K562 (cell line): ENCODE data around the gene CELSR1. TPM values are rescaled to one million over a fixed set of nuclear protein-coding genes. Genes with fewer than 3 reads are reported as not detected.

Experiments
- ATAC-seq: fragments of 200-7000 bp; cut with Tn5 transposase; 3 replicates; pipeline ENCODE4 v1.9.1; 2020; ENCODE audit warnings: moderate library complexity
- BruUV-seq: library from RNA; stranded (reverse); fragments of 400-500 nt; replicated peaks from 2 replicates; lab custom pipeline; 2021; lab: Mats Ljungman, UMichigan
- CTCF ChIA-PET: fragments of 300-600 bp; formaldehyde crosslinking; extraction: SDS; loops from one replicate; lab custom pipeline; 2021; ENCODE audit warnings: low intra/inter-chr PET ratio; lab: Yijun Ruan, JAX
- POLR2A ChIA-PET: fragments of 300-600, 350-650 bp; sonication (Branson Sonifier 250); formaldehyde crosslinking; extraction: SDS; loops from one replicate; lab custom pipeline; 2021; ENCODE audit warnings: antibody characterized with exemption, inconsistent platforms; lab: Yijun Ruan, JAX
- DNase-seq, 4 experiments: peaks; one replicate each; pipeline versions ENCODE4 v3.0.0 to v3.0.0-alpha.2; 2011 to 2018; ENCODE audit warnings: low spot score in 3 of 4, mixed read lengths in 3 of 4; ENCODE audit errors: extremely low read depth in 1 of 4
- FAIRE-seq: peaks from 2 replicates; lab custom pipeline; 2011; peaks lifted over from hg19 to GRCh38; lab: Jason Lieb, UNC
- H2AFZ ChIP-seq: 2 replicates; pipeline ENCODE4 v1.6.0; 2011; ENCODE audit warnings: low read depth, low read length, control low read depth, inconsistent platforms
- H3K27ac ChIP-seq: fragments of 200-600 bp; 3 replicates; pipeline ENCODE4 v1.8.0; 2011; ENCODE audit warnings: low read depth, mild to moderate bottlenecking, control low read depth, inconsistent platforms, low read length, moderate library complexity, mixed read lengths; ENCODE audit errors: extremely low read depth
- H3K27me3 ChIP-seq, 2 experiments: fragments of 300-600 bp in 1 of 2; 2 replicates in 1 of 2; 3 replicates in 1 of 2; pipeline versions ENCODE4 v1.6.0 to v1.8.0; 2011; ENCODE audit warnings: inconsistent platforms in 2 of 2, low read length in 2 of 2, mild to moderate bottlenecking in 1 of 2, mixed read lengths in 1 of 2, moderate library complexity in 1 of 2; ENCODE audit not compliant: control insufficient read depth in 2 of 2, insufficient read depth in 2 of 2
- H3K36me3 ChIP-seq: fragments of 300-600 bp; 3 replicates; pipeline ENCODE4 v1.8.0; 2011; ENCODE audit warnings: mild to moderate bottlenecking, low read length, inconsistent platforms; ENCODE audit not compliant: control insufficient read depth, insufficient read depth
- H3K4me1 ChIP-seq, 2 experiments: fragments of 200-600 bp in 1 of 2; replicated peaks in 1 of 2; 2 replicates in 1 of 2; 3 replicates in 1 of 2; pipeline versions ENCODE4 v1.5.1 to v1.8.0; 2011; ENCODE audit warnings: inconsistent platforms in 2 of 2, low read length in 2 of 2, mild to moderate bottlenecking in 1 of 2, mixed read lengths in 1 of 2, moderate library complexity in 1 of 2; ENCODE audit not compliant: control insufficient read depth in 2 of 2, insufficient read depth in 2 of 2
- H3K4me2 ChIP-seq: 2 replicates; pipeline ENCODE4 v1.6.1; 2011; ENCODE audit warnings: low read length, control low read depth, inconsistent platforms, mixed read lengths; ENCODE audit not compliant: insufficient read depth
- H3K4me3 ChIP-seq: fragments of 200-600 bp; sonication (generic), shearing (Covaris generic); 2 replicates; pipeline ENCODE4 v1.5.1; 2016; ENCODE audit warnings: control low read depth, inconsistent platforms
- H3K79me2 ChIP-seq: fragments of 200-600 bp; 3 replicates; pipeline ENCODE4 v1.8.0; 2011; ENCODE audit warnings: low read length, inconsistent platforms; ENCODE audit not compliant: control insufficient read depth, insufficient read depth
- H3K9ac ChIP-seq, 2 experiments: 2 replicates each; pipeline versions ENCODE4 v1.6.0 to v1.6.1; 2011; ENCODE audit warnings: low read depth in 2 of 2, low read length in 2 of 2, control low read depth in 1 of 2, inconsistent platforms in 1 of 2, mild to moderate bottlenecking in 1 of 2, mixed read lengths in 1 of 2; ENCODE audit not compliant: insufficient read depth in 1 of 2
- H3K9me1 ChIP-seq: one replicate; pipeline ENCODE4 v1.6.0; 2011; ENCODE audit warnings: inconsistent platforms, mild to moderate bottlenecking, low read length, moderate library complexity; ENCODE audit not compliant: control insufficient read depth, insufficient read depth
- H3K9me3 ChIP-seq: replicated peaks from 2 replicates; pipeline ENCODE4 v1.5.1; 2011; ENCODE audit warnings: low read depth, low read length, inconsistent platforms; ENCODE audit not compliant: control insufficient read depth, insufficient read depth
- H4K20me1 ChIP-seq: replicated peaks from 2 replicates; pipeline ENCODE4 v1.6.1; 2011; ENCODE audit warnings: low read length, inconsistent platforms, mixed read lengths; ENCODE audit not compliant: control insufficient read depth, insufficient read depth
- BRCA1 ChIP-seq, 2 experiments: fragments of 450-650 bp in 1 of 2; sonication (generic) in 1 of 2; formaldehyde crosslinking in 1 of 2; IDR thresholded peaks; 2 replicates each; pipeline versions ENCODE4 v1.5.0 to v1.6.1; 2017 to 2020; ENCODE audit warnings: mild to moderate bottlenecking in 1 of 2, missing genetic modification reagents in 1 of 2
- CBX1 ChIP-seq: sonication (generic); IDR thresholded peaks from 2 replicates; pipeline ENCODE4 v1.6.1; 2016; ENCODE audit warnings: antibody characterized with exemption, low read depth, mild to moderate bottlenecking
- HMBOX1 ChIP-seq: sonication (generic); IDR thresholded peaks from 2 replicates; pipeline ENCODE4 v1.6.1; 2016
- WGBS: fragments of 100-300 bp; shearing (Covaris generic); methylation state at CpG from one replicate; pipeline ENCODE4 v1.1.6; 2016; ENCODE audit warnings: low coverage, mixed read lengths; ENCODE audit not compliant: insufficient coverage; ENCODE audit errors: missing lambda C conversion rate; 5-methylcytosine and 5-hydroxymethylcytosine counted together
- in situ Hi-C: fragments of 300-500 bp; cut with MboI; formaldehyde crosslinking; loops from 4 replicates; pipeline ENCODE4 v1.15.0; 2018; ENCODE audit warnings: inconsistent platforms, mixed read lengths
- intact Hi-C: fragments of 100-400 bp; cut with micrococcal nuclease; formaldehyde crosslinking; loops from 2 replicates; pipeline ENCODE4 v1.14.2; 2022
- polyA plus RNA-seq, 8 experiments: library from polyadenylated mRNA; depleted of rRNA in 4 of 8; stranded (reverse) in 5 of 8; unstranded in 3 of 8; fragments of >200 nt; fragmentation: Nextera tagmentation in 2 of 8; fragmentation: Illumina TruSeq in 1 of 8; extraction: Ambion mirVana in 2 of 8; extraction: Trizol in 1 of 8; gene quantifications; 2 replicates each; pipeline versions ENCODE4 v1.2.1 to v1.2.3, GENCODE V29; 2011 to 2014; ENCODE audit warnings: inconsistent platforms in 1 of 8, missing spikeins in 1 of 8
- total RNA-seq, 7 experiments: library from RNA; depleted of rRNA in 6 of 7; stranded (reverse); fragments of >200 nt in 6 of 7; fragmentation: Illumina TruSeq in 2 of 7; extraction: Trizol in 2 of 7; gene quantifications; 2 replicates each; pipeline versions ENCODE4 v1.2.1 to v1.2.3, GENCODE V29; 2011 to 2021; ENCODE audit warnings: low replicate concordance in 1 of 7

Gene CELSR1
- total and polyA plus RNA-seq, 9 of the 15 experiments (the other 6 are each of a cell fraction or from before 2014, with no cell fraction given), result under 0.01 to 0.09 TPM; not detected in 7

GRCh38 chr22:46567471-46567870 lies 30.1 kb upstream of the CELSR1 start:
- no TSS peak for BruUV-seq
- Histone ChIP-seq H2AFZ (no peak overlapping the region), H3K4me2 (no peak overlapping the region), H3K4me3 (no peak overlapping the region), H3K27ac (no peak overlapping the region)
- DNase-seq (no peak), ATAC-seq (no peak)
- intact Hi-C loops (loop anchor here (10.0 kb wide), 1 partner anchor 117 kb away; no protein-coding TSS in a partner anchor), in situ Hi-C loops (loop anchor here (10.0 kb wide), 2 partner anchors 77 to 107 kb away; no protein-coding TSS in a partner anchor)
- TF ChIP-seq CBX1 (no peak), BRCA1 (IDR thresholded peaks at IDR 0.05) (peak; percentile 79; the same call in 1 of the 2 replicates), BRCA1 (CRISPR knock-in tag; IDR thresholded peaks at IDR 0.05) (no peak), HMBOX1 (peak; percentile 6)
- TF ChIP-seq, all 486 proteins: peak for 2
- no peaks in the 10 kb centered on the region for H4K20me1 ChIP-seq
- H3K27me3 ChIP-seq, result no peaks in the 10 kb centered on the region
- H3K4me1 ChIP-seq, result peaks cover 8 to 19% of the 10 kb centered on the region in 2 experiments; a peak in 4 of 5 replicates
- H3K9ac ChIP-seq, result no peak overlapping the region
- H3K9me1 ChIP-seq, result no peaks in the 10 kb centered on the region
- CTCF ChIA-PET, result no interaction called here
- 0 out of 2 replicates have a peak, but pooled peaks cover 2% of the 10 kb centered on the region for H3K9me3 ChIP-seq
- no peaks in the 10 kb centered on the region for H3K79me2 ChIP-seq
- WGBS, result 27% methylated on average over 1 of the region's 1 CpG
- H3K36me3 ChIP-seq, result no peaks in the 10 kb centered on the region
- no peak for FAIRE-seq
- POLR2A ChIA-PET, result no interaction called here
